HG03342 (cell line): ENCODE data around the gene INPP4A.

ENCODE experiments used
- ATAC-seq: cut with Tn5 transposase; IDR thresholded peaks from one replicate; pipeline ENCODE4 v1.9.1; 2021; ENCODE audit warnings: mild to moderate bottlenecking, moderate library complexity; ENCODE audit not compliant: unreplicated experiment

The INPP4A gene

DNA sequence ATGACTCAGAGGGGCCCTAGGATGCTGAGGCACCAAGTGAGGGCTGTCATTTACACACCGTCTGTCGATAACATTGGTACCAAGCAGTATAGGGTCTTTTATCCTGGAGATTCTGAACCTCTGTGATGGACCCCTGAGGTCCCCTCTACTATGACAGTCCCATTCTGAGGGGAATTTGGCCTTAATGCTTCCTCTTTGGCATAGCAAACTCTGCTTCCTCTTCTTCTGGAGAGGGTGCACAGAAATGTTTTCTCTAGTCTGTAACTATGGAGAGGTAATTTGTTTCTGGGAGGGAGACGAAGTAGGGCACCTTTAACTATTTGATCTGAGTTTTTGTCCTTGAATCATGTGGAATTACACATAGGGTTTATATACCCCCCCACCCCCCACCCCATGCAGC lies 44.8 kb downstream of the INPP4A start:
- no peak for ATAC-seq

DNA sequence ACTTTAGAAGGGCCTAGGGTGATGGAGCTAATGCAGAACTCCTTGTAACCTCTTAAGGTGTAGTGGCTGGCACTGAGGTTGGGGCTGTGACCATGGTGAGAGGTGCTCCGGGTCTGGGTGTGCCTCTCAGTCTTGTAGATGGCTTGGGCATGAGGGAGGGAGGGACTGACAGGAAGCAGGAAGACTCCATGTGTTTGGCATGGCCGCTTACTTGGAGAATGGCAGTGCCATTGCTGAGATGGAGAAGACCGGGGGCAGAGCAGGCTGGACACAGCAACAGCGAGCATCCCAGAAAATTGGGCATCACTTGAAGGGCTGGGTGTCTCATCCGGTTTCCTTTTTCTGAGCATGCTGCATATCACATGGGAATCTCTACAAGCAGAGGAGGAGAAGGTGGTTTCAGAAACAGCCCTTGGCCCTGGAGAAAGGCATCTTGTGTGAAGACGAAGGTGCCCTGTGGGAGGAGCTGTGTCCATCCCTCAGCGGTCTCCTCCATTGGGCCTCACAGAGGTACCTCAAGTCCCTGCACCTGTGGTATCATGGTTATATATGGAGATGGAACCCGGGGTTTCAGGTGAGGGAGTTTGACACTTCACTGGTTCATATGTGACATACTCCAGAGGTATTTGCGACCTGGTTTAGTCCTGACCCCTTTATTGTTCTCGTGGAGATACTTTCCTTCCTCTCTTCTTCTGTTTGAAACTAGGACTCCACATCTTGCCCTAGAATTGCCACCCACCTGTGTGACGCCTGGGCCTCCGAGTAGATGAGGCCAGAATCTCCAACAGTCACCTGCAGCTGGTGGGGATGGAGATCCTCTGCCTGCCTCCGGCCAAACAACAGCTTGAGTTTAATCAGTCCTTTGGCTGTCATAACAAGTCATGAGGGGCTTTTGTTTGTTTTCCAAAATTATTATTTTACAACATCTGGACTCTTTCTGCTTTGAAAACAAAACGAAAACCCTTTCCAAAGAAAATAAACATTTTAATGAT lies 45.6 kb downstream of the INPP4A start:
- ATAC-seq: no peak

DNA sequence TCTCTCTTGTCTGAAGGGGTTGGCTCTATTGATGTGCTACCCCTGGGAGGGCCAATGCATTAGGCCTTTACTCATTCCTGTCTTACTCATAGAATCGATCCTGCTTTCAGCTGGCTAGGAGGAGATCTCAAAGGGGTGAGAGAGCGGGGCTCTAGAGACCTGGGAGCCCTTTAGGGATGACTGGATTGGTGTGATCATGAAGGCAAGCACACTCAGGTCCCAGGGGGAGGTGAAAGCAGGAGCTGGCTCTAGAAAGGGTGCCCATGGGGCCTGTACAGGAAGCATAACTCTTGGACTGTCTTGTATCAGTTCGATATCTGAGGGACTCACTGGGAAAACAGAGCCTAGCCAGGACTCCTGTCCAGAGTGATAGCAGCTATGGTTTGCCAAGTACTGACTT lies 47.8 kb downstream of the INPP4A start:
- ATAC-seq: no peak

DNA sequence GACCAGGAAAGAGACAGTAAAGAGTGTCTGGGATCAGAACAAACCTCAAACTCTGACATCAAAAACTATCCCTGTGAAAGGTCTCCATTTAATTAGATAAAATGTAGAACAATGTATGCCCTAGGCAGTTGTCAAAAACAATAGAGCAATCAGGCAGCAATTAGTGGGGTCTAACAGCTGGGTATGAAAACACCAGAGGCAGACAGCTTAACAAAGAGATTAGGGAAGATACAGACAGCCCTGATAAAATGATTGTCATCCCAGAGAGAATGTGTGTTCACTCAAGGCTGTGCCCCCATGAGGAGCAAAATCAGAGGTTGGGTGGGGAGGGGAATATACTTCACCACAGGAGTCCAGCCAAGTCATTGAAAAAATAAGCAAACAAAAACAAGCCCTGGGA lies 50.0 kb downstream of the INPP4A start:
- no peak for ATAC-seq

DNA sequence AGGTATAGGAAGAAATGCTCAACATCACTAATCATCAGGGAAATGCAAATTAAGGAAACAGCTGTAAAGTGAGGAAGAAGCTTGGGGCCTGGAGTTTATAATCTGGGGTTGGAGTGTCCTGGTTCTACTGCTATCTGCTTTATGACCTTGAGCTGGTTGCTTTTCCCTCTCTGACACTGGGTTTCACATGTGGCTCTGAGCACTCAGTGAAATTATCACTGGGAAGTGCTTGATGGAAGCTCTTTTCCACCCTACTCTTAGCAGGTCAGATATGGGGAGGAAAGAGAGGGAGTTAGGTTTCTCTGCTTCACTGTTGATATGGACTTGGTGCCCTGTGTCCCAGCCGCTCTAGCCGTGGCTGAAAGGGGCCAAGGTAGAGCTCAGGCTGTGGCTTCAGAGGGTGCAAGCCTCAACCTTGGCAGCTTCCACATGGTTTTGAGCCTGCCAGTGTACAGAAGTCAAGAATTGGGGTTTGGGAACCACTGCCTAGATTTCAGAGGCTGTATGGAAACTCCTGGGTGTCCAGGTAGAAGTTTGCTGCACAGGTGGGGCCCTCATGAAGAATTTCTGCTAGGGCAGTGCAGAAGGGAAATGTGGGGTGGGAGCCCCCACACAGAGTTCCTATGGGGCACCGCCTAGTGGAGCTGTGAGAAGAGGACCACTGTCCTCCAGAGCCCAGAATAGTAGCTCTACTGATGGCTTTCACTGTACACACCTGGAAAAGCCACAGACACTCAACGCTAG lies 52.3 kb downstream of the INPP4A start:
- no peak for ATAC-seq

DNA sequence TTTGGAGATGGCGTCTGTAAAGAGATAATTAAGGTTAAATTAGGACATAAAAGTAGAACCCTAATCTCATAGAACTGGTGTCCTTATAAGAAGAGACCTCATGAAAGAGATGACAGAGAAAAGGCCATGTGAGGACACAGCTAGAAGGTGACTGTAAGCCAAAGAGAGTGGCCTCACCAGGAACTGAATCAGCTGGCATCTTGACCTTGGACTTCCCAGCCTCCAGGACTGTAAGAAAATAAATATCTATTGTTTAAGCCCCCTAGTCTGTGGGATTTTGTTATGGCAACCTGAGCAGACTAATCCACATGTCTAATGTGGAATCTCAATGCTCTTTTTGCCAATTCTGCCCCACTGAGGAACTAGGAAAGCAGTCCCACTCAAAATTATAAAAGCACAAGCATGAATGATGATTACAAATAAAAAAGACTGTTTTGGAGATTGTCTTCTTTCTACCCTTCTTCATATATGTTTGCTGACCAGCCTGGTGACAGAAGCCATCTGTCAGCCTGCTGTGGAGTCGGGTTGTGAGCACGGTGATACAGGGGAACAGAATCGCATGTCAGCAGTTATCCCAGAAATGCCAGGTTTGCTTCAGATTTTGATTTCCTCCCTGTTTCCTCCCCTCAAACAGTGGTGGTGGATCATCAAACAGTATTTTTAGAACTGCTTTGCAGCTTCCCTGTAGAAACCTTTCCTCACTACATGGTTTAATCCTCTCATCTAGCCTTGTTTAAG lies 54.2 kb downstream of the INPP4A start:
- ATAC-seq: no peak

DNA sequence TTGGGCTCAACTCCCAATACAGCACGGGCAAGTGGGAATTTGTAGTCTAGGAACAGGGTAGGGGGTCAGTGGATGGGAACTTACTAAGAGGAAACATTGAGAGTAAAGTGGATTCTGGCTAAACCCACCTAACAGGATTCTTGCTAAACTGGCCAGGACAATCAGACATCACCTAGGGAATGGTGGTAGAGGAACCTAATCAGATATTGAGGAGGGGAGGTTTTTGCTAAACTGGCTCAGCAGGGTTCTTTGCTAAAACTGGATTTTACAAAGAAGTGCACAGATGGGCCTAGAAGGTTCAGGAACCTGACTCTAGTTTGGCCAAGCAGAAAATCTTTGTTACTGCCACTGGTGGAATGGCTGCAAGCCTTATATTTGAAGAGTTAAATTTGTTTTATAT lies 55.9 kb downstream of the INPP4A start:
- no peak for ATAC-seq

DNA sequence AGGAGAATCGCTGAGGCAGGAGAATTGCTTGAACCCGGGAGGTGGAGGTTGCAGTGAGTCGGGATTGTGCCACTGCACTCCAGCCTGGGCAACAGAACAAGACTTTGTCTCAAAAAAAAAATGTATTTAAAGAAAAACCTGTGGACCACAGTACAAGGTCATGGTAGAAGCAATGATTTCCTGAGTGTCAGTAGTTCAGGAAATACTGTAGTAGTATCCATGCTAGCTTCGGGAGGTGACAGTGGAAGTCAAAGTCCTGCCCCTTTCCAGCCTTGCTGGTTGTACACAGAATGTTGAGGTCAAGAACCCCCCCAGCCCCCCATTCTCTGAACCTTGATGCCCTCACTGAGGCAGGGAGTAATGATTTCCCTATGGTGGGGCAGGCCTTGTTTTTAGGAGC lies 56.6 kb downstream of the INPP4A start:
- ATAC-seq: no peak

DNA sequence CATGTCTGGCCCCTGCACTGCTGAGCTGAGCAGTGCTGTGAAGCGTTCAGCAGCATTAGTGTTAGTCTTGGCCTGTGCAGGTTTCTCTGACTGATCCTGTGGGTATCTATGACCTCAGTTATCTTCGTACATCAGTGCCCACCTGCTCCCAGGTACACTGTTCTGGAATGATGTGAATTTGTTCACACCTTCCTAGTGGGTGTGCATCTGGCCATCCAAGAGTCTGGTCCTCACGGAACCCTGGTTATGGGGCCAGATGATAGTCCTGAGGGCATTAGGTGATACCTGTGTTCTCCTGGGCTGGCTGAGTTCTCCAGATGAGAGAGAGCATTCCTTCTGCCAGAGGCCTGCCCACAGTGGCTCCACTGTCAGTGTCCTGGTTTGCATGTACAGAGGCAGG lies 57.2 kb downstream of the INPP4A start:
- no peak for ATAC-seq

DNA sequence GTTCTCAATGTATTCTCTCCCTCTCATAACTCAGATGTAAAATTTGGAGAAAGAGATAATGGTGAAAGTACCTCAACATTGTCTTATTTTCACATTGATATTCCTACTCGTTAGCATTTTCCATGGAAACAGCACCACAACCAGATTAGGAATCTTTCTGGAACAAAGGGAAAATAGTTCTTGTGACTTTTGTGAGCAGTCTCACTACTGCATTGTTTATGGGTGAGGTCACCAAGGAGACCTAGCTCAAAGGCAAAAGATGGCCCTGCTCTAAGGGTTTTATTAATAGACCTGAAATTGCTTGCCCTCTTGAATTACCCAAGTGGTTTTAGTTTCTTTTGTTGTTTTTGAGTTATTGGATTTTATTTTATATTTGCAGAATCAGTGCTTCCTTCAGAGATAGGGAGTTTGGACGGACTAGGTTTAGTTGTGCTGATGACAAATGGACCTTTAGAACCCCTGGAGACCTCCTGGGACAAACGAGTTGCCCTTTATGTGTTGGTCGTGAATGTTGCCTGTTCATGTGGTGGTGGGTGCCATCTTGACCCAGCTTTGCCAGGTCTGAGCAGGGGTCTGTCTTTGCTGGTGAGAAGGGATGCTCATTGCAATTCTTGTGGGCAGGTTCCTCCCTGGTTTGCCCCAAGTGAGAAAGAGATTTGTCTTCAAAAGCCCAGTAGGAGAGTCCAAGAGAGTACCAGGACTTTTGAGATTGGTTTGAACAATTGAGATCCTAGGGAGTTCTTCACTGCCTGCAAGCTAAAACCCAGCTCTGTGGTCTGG lies 58.1 kb downstream of the INPP4A start:
- no peak for ATAC-seq

DNA sequence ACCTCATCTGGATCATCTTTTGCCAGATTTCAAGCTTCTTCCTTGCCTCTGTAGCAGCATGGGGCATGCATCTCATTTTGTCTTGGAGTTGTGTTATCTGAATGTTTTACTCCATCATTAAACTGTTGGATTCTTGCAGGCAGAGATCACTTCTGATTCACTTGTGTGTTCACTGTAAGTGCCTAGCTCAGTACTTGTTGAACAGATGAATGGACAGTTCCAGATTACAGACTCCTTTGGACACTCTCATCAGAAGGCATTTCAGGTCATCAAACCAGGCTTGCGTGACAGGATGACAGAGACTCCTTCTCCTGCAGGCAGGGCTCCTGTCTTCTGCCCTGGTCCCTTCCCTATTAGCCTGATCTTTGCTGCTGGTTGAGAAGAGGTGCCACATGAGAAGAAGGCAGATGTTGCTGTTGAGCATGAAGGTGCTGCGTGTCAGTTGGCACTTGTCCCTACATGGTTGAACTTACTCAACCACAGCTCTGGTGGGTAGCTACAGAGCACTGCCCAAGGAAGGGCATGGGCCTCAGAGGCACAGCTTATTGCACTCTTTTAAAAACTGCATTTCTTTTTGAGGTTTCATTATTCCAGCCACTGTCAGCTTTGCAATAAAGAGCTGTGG lies 58.9 kb downstream of the INPP4A start:
- no peak for ATAC-seq

DNA sequence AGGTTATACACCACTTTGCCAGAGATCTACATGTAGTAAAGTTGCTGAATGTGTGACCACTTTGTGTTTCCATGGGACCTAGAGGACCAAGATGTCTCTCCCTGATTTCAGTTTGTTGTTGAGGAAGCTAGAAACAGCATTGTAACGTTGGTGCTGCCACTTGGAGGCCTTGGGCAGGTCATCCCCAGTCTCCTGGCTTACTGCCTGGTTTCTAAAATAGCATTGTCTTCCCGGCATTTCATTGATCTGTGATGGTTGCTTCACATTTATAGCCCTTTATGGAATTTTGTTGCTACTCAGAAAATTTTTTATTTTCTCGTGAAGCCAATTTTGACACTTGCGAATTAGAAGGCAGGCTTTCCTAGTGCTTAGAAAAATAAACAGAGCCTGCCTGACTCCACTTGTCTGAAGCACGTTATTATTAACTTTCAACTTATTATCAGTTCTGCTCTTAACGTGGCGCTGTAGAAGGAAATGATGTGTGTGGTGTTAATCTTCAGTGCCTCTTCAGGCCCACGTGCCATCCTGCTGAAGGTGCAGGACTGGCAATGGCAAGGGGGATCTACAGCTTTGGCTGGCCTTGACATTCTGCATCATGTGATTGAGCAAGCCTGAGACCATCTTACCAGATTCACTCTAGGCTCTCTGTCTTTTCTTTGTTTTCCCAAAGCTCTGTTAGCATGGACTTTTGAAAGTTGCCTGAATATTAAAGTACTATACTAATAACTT lies 59.9 kb downstream of the INPP4A start:
- no peak for ATAC-seq

DNA sequence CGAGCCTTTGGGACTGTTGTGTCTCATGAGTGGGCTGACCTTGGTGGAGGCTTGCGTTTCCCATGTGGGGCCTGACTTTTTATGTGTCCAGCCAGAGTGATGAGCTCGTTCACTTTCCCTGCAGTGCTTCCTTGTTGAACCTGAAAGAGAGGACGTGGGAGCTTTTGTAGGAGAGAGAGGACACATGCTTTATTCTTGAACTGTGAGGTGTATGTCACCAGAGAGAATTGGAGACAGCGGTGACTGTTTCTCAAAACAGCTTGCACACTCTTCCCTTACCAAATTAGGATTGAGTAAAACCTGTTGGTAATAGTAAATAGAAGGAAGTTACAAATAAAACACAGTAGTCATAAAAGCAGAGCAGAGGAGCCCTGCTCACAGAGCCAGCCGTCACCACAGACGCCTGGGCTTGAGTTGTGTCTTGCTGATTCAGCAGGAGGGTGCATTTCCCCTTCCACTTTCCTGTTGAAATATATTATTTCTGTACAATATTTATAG lies 60.7 kb downstream of the INPP4A start:
- no peak for ATAC-seq

DNA sequence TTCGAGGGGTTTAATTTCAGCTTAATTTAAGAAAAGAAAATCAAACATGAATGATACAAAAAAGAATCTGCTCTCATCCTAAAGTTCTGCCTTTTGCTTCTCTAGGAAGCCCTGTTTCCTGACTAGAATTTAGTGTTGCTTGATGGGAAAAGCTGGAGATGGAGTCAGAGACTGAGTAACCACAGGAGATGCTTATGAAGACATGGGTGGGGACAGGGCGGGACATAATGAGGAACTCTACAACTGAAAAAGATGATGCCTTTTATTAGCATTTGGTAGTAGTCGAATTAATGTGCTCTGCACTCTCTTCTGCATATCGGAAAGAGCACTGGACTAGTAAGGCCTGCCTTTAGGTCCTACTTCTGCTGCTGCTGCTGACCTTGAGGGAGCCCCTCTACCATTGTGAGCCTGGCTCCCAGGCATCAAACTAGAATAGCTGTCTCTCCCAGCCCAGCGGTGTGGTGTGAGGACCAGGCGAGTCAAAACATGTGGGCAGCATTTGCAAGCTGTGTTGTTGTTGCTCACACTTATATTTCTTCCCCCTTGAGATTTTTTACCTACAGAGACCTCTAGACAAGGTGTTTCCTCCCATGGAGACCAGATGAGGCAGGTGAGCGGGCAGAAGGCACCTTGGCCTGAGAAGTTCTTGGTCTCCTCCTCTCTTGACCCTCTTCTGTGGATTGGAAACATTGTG lies 61.5 kb downstream of the INPP4A start:
- ATAC-seq: no peak

DNA sequence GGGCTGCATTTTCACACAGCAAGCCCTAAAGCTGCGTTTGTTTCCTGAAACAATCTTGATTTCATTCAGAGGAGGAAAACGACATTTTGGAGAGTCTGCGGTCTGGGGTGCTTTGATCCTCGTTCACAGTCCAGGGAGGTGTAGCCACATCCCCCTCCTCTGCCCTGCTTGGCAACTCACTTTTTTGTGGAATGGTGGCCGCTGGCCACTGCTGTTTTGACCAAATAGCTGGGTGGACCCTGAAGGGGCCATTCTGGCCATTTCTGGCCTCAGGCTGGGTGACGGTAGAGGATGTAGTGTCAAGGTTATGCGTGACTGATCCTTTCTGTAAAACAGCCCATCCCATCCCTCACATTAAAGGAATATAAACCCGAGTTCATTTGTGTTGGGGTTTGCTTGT lies 62.2 kb downstream of the INPP4A start:
- no peak for ATAC-seq

DNA sequence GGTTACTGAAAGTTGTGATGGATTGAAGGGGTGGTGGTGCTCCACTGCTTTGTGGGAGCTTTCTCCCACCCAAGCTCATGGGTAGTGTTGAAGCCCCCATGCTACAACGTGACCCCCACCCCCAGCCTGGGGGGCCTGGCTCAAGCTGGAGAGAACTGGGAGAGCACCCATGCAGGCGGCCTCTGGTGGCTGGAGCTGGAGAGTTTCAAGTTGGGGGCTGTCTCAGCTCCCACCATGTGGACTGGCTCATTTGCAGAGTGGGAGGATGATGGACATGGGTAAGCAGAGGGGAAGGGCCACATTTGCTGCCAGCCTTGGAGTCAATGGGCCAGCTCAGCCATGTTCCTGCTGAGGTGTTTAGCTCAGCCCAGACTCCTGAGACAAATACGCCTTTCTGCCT lies 62.8 kb downstream of the INPP4A start:
- no peak for ATAC-seq

DNA sequence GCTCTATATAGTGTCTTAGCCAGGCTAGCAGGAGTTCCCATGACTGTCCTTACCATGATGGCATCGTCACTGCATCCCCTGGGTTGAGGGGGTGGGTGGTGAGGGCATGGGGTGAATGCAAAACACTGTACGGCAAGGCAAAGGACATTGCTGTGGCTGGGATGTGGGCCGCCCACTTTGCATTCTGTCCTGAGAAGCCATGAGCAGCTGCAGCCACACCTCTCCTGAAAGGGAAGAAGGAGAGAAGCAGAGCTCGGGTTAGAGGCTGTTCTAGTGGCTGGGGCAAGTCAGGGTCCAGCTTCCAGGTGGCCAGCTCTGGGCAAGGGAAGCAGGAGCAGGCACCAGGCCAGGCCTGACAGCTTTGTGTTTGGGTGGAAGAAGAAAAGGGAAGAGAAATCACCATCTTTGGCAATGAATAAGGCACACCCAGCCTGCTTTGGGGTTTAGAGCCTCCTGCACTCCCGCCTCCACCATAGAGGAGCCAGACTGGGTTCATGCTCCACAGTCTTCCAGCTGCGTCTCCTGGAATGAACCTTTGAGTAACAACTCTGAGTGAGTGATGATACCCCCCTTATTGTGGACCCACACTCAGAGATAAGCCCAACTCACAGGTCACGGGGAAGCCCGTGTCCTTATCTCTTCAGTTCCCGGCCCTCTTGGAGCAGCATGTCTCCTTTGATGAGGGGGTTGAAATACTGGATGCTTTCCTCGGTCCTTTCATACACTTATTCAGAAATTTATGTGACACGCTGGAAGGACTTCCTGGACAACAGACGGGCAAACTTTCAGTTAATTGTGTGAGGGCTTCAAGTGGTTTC lies 63.4 kb downstream of the INPP4A start:
- ATAC-seq: no peak

DNA sequence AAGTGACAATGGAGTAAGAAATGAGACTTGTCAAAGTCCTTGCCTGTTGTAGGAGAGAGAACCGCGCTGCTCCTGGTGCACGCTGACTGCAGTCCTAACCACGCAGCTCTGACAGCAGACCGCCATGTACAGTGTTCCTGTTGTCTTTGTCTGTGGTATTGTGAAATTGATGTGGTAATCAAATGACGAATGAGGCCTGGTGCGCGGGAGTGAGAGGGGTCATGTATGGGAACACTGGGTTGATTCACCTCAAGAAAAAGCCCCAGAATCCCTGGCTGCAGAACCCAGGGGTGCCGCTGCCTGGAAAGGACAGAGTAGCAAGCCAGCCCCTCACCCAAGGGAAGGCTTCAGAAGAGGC lies 64.0 kb downstream of the INPP4A start:
- no peak for ATAC-seq
